Fibroblast of skin of right quadriceps (primary cell): ENCODE data around the gene OPCML.

Source experiments
- DNase-seq: peaks from one replicate; pipeline ENCODE4 v3.0.0-alpha.2; 2013

The OPCML gene

GRCh38 chr11:132448334-132448995 is 1083.8 kb downstream of the OPCML start:
- DNase-seq, result peak; percentile 96

- no peak for DNase-seq
These were observed 1084.5 kb downstream of the OPCML start for GRCh38 chr11:132447761-132448160.

GRCh38 chr11:132445859-132446291 is 1086.4 kb downstream of the OPCML start:
- peak; percentile 59 for DNase-seq

- no peak for DNase-seq
These were observed 1087.4 kb downstream of the OPCML start for GRCh38 chr11:132444911-132445310.

GRCh38 chr11:132439711-132440255 is 1092.5 kb downstream of the OPCML start:
- DNase-seq, result peak; percentile 43

- no peak for DNase-seq
These were observed 1093.9 kb downstream of the OPCML start for GRCh38 chr11:132438418-132438817.

- DNase-seq, result peak; percentile 63
These were observed 1101.8 kb downstream of the OPCML start for GRCh38 chr11:132430429-132431062.

- no peak for DNase-seq
These were observed 1102.6 kb downstream of the OPCML start for GRCh38 chr11:132429685-132430084.

- peak; percentile 89 for DNase-seq
These were observed 1104.7 kb downstream of the OPCML start for GRCh38 chr11:132427611-132428010.

GRCh38 chr11:132424433-132424832 is 1107.9 kb downstream of the OPCML start:
- no peak for DNase-seq

GRCh38 chr11:132423266-132423665 is 1109.0 kb downstream of the OPCML start:
- no peak for DNase-seq

- no peak for DNase-seq
These were observed 1109.6 kb downstream of the OPCML start for GRCh38 chr11:132422722-132423121.

GRCh38 chr11:132421555-132421954 is 1110.7 kb downstream of the OPCML start:
- no peak for DNase-seq

GRCh38 chr11:132414451-132414850 is 1117.8 kb downstream of the OPCML start:
- DNase-seq, result no peak

GRCh38 chr11:132410383-132410782 is 1121.9 kb downstream of the OPCML start:
- DNase-seq, result no peak

- DNase-seq, result peak; percentile 61
These were observed 1122.5 kb downstream of the OPCML start for GRCh38 chr11:132409573-132410355.

- no peak for DNase-seq
These were observed 1123.4 kb downstream of the OPCML start for GRCh38 chr11:132408877-132409276.

- peak; percentile 21 for DNase-seq
These were observed 1126.6 kb downstream of the OPCML start for GRCh38 chr11:132405728-132406127.

GRCh38 chr11:132402071-132402684 is 1130.1 kb downstream of the OPCML start:
- peak; percentile 65 for DNase-seq

- no peak for DNase-seq
These were observed 1136.0 kb downstream of the OPCML start for GRCh38 chr11:132396318-132396717.

- no peak for DNase-seq
These were observed 1136.9 kb downstream of the OPCML start for GRCh38 chr11:132395434-132395833.

GRCh38 chr11:132379540-132379939 is 1152.8 kb downstream of the OPCML start:
- DNase-seq, result no peak
